B cell (primary cell): Measurements from ENCODE around the gene SMPX. TPM values are rescaled to one million over a fixed set of nuclear protein-coding genes. Genes with fewer than 3 reads are reported as not detected.

Experiments used
- ATAC-seq: fragments of 200-7000 bp; cut with Tn5 transposase; one replicate; pipeline ENCODE4 v1.10.0; 2021; ENCODE audit warnings: low read depth, mild to moderate bottlenecking, moderate number of reproducible peaks, moderate library complexity
- CTCF ChIA-PET: fragments of 350-600 bp; sonication (Branson Sonifier 250); formaldehyde crosslinking; loops from one replicate; lab custom pipeline; 2021; ENCODE audit warnings: antibody characterized with exemption, inconsistent platforms; lab: Charles Lee
- POLR2A ChIA-PET: fragments of 350-600 bp; sonication (Branson Sonifier 250); formaldehyde crosslinking; loops from one replicate; lab custom pipeline; 2021; ENCODE audit warnings: antibody characterized with exemption; lab: Charles Lee
- DNase-seq: peaks from one replicate; pipeline ENCODE4 v3.0.0; 2013
- H2AFZ ChIP-seq: 2 replicates; pipeline ENCODE4 v1.6.1; 2012; ENCODE audit warnings: mild to moderate bottlenecking, low read depth, low read length; ENCODE audit not compliant: insufficient read depth, poor library complexity, severe bottlenecking
- H3K27ac ChIP-seq, 2 donors: 1 replicate in 1 of 2; 2 replicates in 1 of 2; pipeline ENCODE4 v1.5.1; 2012 to 2013; ENCODE audit warnings: low read length in 2 of 2, mild to moderate bottlenecking in 2 of 2, moderate library complexity in 1 of 2
- H3K27me3 ChIP-seq, 4 experiments: fragments of 200-600 bp in 1 of 4; sonication (generic) in 1 of 4; replicated peaks in 1 of 4; 1 replicate in 2 of 4; 2 replicates in 2 of 4; pipeline versions ENCODE4 v1.6.1 to v1.7.0; 2013 to 2016; ENCODE audit warnings: low read length in 3 of 4, mild to moderate bottlenecking in 2 of 4, mixed read lengths in 1 of 4, moderate library complexity in 1 of 4; ENCODE audit not compliant: insufficient read depth in 4 of 4, control insufficient read depth in 3 of 4; ENCODE audit errors: control extremely low read depth in 1 of 4
- H3K36me3 ChIP-seq, 2 experiments: replicated peaks in 1 of 2; 1 replicate in 1 of 2; 2 replicates in 1 of 2; pipeline versions ENCODE4 v1.6.1 to v1.7.1; 2013; ENCODE audit warnings: low read length in 1 of 2; ENCODE audit not compliant: insufficient read depth in 2 of 2, control insufficient read depth in 1 of 2; ENCODE audit errors: control extremely low read depth in 1 of 2, extremely low read depth in 1 of 2
- H3K4me1 ChIP-seq, 2 donors: fragments of 200-600 bp in 1 of 2; sonication (generic) in 1 of 2; 1 replicate in 1 of 2; 2 replicates in 1 of 2; pipeline versions ENCODE4 v1.5.1 to v1.6.1; 2013 to 2017; ENCODE audit warnings: low read length in 2 of 2; ENCODE audit not compliant: control insufficient read depth in 2 of 2, insufficient read depth in 2 of 2
- H3K4me2 ChIP-seq: replicated peaks from 2 replicates; pipeline ENCODE3; 2012; ENCODE audit warnings: mild to moderate bottlenecking, low read depth, low read length; ENCODE audit not compliant: poor library complexity, severe bottlenecking
- H3K4me3 ChIP-seq, 5 experiments: fragments of 200-600 bp in 1 of 5; sonication (generic) in 1 of 5; 1 replicate in 3 of 5; 2 replicates in 2 of 5; pipeline versions ENCODE4 v1.5.1 to v1.7.0; 2011 to 2016; ENCODE audit warnings: low read length in 4 of 5, mild to moderate bottlenecking in 4 of 5, low read depth in 2 of 5, control low read depth in 1 of 5, moderate library complexity in 1 of 5; ENCODE audit not compliant: insufficient read depth in 1 of 5; ENCODE audit errors: control extremely low read depth in 1 of 5, extremely low read depth in 1 of 5
- H3K79me2 ChIP-seq: fragments of 200-600 bp; sonication (generic); one replicate; pipeline ENCODE4 v1.6.0; 2016; ENCODE audit warnings: low read length; ENCODE audit not compliant: control insufficient read depth, insufficient read depth
- H3K9ac ChIP-seq: fragments of 200-600 bp; sonication (generic); 2 replicates; pipeline ENCODE4 v1.6.1; 2017; ENCODE audit warnings: mild to moderate bottlenecking, low read length, moderate library complexity
- H3K9me3 ChIP-seq, 3 donors: one replicate each; pipeline versions ENCODE4 v1.6.1 to v1.7.1; 2013; ENCODE audit warnings: low read length in 2 of 3; ENCODE audit not compliant: control insufficient read depth in 2 of 3, insufficient read depth in 1 of 3; ENCODE audit errors: control extremely low read depth in 1 of 3
- H4K20me1 ChIP-seq: 2 replicates; pipeline ENCODE4 v1.6.0; 2012; ENCODE audit warnings: mild to moderate bottlenecking, low read length; ENCODE audit not compliant: insufficient read depth, control insufficient read depth, poor library complexity, severe bottlenecking
- H3K27ac Mint-ChIP-seq: one replicate; pipeline ENCODE4 v1.8.0; 2021; ENCODE audit warnings: mixed read lengths
- H3K27me3 Mint-ChIP-seq: one replicate; pipeline ENCODE4 v1.8.0; 2021; ENCODE audit warnings: mixed read lengths
- H3K4me1 Mint-ChIP-seq: one replicate; pipeline ENCODE4 v1.8.0; 2021; ENCODE audit warnings: mixed read lengths
- H3K4me3 Mint-ChIP-seq: one replicate; pipeline ENCODE4 v1.8.0; 2021; ENCODE audit warnings: mixed read lengths
- H3K9me3 Mint-ChIP-seq: one replicate; pipeline ENCODE4 v1.8.0; 2022; ENCODE audit warnings: mixed read lengths; ENCODE audit not compliant: insufficient read depth
- EZH2 ChIP-seq: IDR thresholded peaks from 2 replicates; pipeline ENCODE4 v1.6.1; 2012; ENCODE audit warnings: borderline replicate concordance, low read depth, mild to moderate bottlenecking, moderate library complexity, low read length; ENCODE audit not compliant: insufficient read depth, poor library complexity, severe bottlenecking
- WGBS: methylation state at CpG from one replicate; pipeline ENCODE4 v1.1.5; 2013; ENCODE audit warnings: missing lambda C conversion rate; ENCODE audit not compliant: insufficient coverage; 5-methylcytosine and 5-hydroxymethylcytosine counted together
- intact Hi-C: fragments of 100-400 bp; cut with micrococcal nuclease; formaldehyde crosslinking; loops from one replicate; pipeline ENCODE4 v1.10.0; 2022
- polyA plus RNA-seq: library from polyadenylated mRNA; depleted of rRNA; stranded (reverse); fragments of >200 nt; gene quantifications from 2 replicates; pipeline ENCODE4 v1.2.3, GENCODE V29; 2012
- total RNA-seq, 2 donors: library from RNA; stranded (reverse); fragments of 120-200 nt in 1 of 2; gene quantifications; 1 replicate in 1 of 2; 2 replicates in 1 of 2; pipeline versions ENCODE4 v1.2.3 to v1.2.4, GENCODE V29; 2013 to 2022
- TF ChIP-seq, protein P1 (sequence below): fragments of 200-600 bp; IDR thresholded peaks from one replicate; pipeline ENCODE4 v1.8.0; 2022; ENCODE audit warnings: antibody characterized with exemption, mild to moderate bottlenecking

Gene SMPX
- total and polyA plus RNA-seq, 2 donors (not counting 1 experiment from before 2014, with no cell fraction given) = not detected

DNA sequence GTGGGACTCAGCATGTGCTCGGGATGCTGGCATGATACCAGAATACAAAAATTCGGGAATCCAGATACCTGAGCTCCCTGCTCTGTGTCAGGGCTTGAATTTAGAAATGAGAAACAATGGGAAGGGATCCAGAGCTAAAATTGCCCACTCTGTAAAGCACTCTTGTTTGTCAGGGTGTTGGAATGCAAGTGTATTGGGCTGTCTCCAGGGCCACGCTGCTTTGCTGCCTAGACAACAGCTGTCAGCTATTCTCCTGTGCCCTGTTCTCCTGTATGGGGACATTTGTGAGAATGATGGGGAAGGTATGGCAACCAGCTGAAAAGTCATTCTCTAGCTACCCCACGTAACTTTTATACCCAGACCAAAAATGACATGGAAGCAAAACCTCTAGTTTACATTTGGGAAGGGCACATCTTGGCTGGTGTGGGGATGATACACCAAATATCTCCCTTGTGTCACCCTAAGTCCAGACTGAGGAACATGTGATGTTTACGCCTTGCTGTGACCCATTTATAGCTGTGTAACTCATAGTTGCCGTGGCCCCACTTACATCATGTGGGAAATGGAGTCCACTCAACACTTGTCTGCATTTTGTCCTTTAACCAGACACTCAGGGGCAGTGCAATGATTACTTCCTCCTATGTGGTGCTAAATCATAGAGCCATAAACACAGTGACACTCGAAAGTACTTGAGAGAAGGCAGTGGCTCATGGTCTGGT lies 46.6 kb downstream of the SMPX start:
- ATAC-seq = no peak
- CTCF ChIA-PET = no interaction called here
- Histone ChIP-seq H3K9me3 (peaks cover 0 to 3% (median 0%) of the 10 kb centered on the region in 3 donors), H3K79me2 (no peaks in the 10 kb centered on the region), H3K27ac (no peak overlapping the region), H3K27me3 (no peaks in the 10 kb centered on the region), H3K4me1 (no peaks in the 10 kb centered on the region), H3K4me2 (no peak overlapping the region), H2AFZ (no peak overlapping the region), H4K20me1 (no peaks in the 10 kb centered on the region), H3K4me3 (no peak overlapping the region), H3K36me3 (no peaks in the 10 kb centered on the region), H3K9ac (no peak overlapping the region)
- H3K27me3 Mint-ChIP-seq = no peaks in the 10 kb centered on the region
- 95% methylated on average over 3 of the region's 7 CpGs for WGBS
- no peak overlapping the region for H3K4me3 Mint-ChIP-seq
- no peak for DNase-seq
- POLR2A ChIA-PET = no interaction called here
- intact Hi-C loops = no loop called here
- peaks cover 1% of the 10 kb centered on the region for H3K9me3 Mint-ChIP-seq
- H3K4me1 Mint-ChIP-seq = no peaks in the 10 kb centered on the region
- TF ChIP-seq EZH2 = no peak
- no peak overlapping the region for H3K27ac Mint-ChIP-seq

DNA sequence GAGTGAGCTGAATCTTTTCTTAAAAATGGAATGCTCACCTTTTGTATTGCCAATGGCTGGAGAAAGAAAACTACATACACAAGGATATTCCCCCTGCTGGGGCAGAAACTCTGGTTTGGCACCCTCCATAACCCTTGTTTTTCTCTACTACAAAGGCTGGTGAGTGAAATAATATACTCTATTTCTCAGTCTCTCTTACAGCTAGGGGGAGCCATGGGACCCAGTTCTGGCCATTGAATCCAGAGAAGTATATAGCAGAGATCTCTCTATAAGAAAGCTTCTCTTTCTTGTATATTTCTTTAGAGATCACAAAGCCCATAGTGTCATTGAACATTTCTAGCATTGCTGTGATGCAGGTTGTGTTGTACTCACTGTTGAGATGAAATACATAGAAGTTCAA lies 49.8 kb downstream of the SMPX start:
- Histone ChIP-seq H4K20me1 (no peaks in the 10 kb centered on the region), H3K27me3 (no peaks in the 10 kb centered on the region), H3K9me3 (peaks cover 0 to 3% (median 0%) of the 10 kb centered on the region in 3 donors), H3K27ac (no peak overlapping the region), H3K4me1 (no peaks in the 10 kb centered on the region), H3K4me3 (no peak overlapping the region), H3K36me3 (no peaks in the 10 kb centered on the region), H3K9ac (no peak overlapping the region), H2AFZ (no peak overlapping the region), H3K79me2 (no peaks in the 10 kb centered on the region), H3K4me2 (no peak overlapping the region)
- ChIA-PET CTCF (interaction anchor here (1.0 kb wide), 1 partner anchor 8 kb away, joined by 3 read pairs; no protein-coding TSS in a partner anchor), POLR2A (no interaction called here)
- Mint-ChIP-seq H3K27ac (no peak overlapping the region), H3K4me1 (no peaks in the 10 kb centered on the region), H3K4me3 (no peak overlapping the region), H3K9me3 (no peaks in the 10 kb centered on the region), H3K27me3 (no peaks in the 10 kb centered on the region)
- no peak for TF ChIP-seq EZH2
- TF ChIP-seq, protein P1, sequence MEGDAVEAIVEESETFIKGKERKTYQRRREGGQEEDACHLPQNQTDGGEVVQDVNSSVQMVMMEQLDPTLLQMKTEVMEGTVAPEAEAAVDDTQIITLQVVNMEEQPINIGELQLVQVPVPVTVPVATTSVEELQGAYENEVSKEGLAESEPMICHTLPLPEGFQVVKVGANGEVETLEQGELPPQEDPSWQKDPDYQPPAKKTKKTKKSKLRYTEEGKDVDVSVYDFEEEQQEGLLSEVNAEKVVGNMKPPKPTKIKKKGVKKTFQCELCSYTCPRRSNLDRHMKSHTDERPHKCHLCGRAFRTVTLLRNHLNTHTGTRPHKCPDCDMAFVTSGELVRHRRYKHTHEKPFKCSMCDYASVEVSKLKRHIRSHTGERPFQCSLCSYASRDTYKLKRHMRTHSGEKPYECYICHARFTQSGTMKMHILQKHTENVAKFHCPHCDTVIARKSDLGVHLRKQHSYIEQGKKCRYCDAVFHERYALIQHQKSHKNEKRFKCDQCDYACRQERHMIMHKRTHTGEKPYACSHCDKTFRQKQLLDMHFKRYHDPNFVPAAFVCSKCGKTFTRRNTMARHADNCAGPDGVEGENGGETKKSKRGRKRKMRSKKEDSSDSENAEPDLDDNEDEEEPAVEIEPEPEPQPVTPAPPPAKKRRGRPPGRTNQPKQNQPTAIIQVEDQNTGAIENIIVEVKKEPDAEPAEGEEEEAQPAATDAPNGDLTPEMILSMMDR = no peak
- DNase-seq (no peak), ATAC-seq (no peak)
- intact Hi-C loops = no loop called here
